Breast epithelium (tissue), 4 donors: ENCODE data around the gene NKRF. TPM values are rescaled to one million over a fixed set of nuclear protein-coding genes. Genes with fewer than 3 reads are reported as not detected.

Source experiments
- DNase-seq, 2 donors: peaks; one replicate each; pipeline ENCODE4 v3.0.0-alpha.2; 2019; ENCODE audit warnings: low spot score in 2 of 2
- H3K27ac ChIP-seq, 2 donors: fragments of 200-600 bp; sonication (generic) in 1 of 2; one replicate each; pipeline ENCODE4 v1.5.1; 2016 to 2019; ENCODE audit warnings: mild to moderate bottlenecking in 1 of 2
- H3K27me3 ChIP-seq, 2 donors: fragments of 200-600 bp; sonication (generic) in 1 of 2; one replicate each; pipeline versions ENCODE4 v1.5.1 to v1.6.0; 2017 to 2019; ENCODE audit warnings: control low read depth in 1 of 2, mild to moderate bottlenecking in 1 of 2
- H3K36me3 ChIP-seq: fragments of 200-600 bp; one replicate; pipeline ENCODE4 v1.5.1; 2019
- H3K4me1 ChIP-seq, 2 donors: fragments of 200-600 bp; sonication (generic); one replicate each; pipeline ENCODE4 v1.5.1; 2016 to 2019; ENCODE audit warnings: control low read depth in 1 of 2
- H3K4me3 ChIP-seq, 3 donors: fragments of 200-600 bp; sonication (generic); 1 replicate in 2 of 3; 2 replicates in 1 of 3; pipeline ENCODE4 v1.5.1; 2016 to 2019; ENCODE audit warnings: mild to moderate bottlenecking in 3 of 3, moderate library complexity in 2 of 3
- H3K9me3 ChIP-seq, 2 donors: fragments of 200-600 bp; sonication (generic) in 1 of 2; one replicate each; pipeline ENCODE4 v1.5.1; 2016 to 2019; ENCODE audit warnings: control low read depth in 1 of 2
- CTCF ChIP-seq, 3 donors: fragments of 450-650 bp; IDR thresholded peaks; one replicate each; pipeline ENCODE4 v1.5.1; 2016 to 2017; ENCODE audit warnings: antibody characterized with exemption in 3 of 3, mild to moderate bottlenecking in 3 of 3, moderate library complexity in 3 of 3
- POLR2A ChIP-seq: fragments of 450-650 bp; IDR thresholded peaks from one replicate; pipeline ENCODE4 v1.6.1; 2016; ENCODE audit warnings: antibody characterized with exemption, mild to moderate bottlenecking, moderate library complexity
- POLR2AphosphoS5 ChIP-seq, 3 donors: sonication (generic); formaldehyde crosslinking; IDR thresholded peaks; one replicate each; pipeline ENCODE4 v1.6.1; 2017; ENCODE audit warnings: antibody characterized with exemption in 3 of 3
- intact Hi-C: fragments of 100-400 bp; cut with DNase I; formaldehyde crosslinking; loops from one replicate; pipeline ENCODE4 v1.15.1; 2023; ENCODE audit warnings: low total_unique reads
- total RNA-seq, 3 donors: library from RNA; depleted of rRNA; stranded (reverse); fragments of >200 nt; gene quantifications; one replicate each; pipeline ENCODE4 v1.1.0, GENCODE V29; 2016

The NKRF gene
- total RNA-seq, 3 donors from 2014 or later: 4.8 to 8.5 (median 8.2) TPM

- peak overlapping the region; percentile 92 to 94 for H3K27ac ChIP-seq
Measured at GRCh38 chrX:119573222-119573621, 33.0 kb downstream of the NKRF start.

DNA sequence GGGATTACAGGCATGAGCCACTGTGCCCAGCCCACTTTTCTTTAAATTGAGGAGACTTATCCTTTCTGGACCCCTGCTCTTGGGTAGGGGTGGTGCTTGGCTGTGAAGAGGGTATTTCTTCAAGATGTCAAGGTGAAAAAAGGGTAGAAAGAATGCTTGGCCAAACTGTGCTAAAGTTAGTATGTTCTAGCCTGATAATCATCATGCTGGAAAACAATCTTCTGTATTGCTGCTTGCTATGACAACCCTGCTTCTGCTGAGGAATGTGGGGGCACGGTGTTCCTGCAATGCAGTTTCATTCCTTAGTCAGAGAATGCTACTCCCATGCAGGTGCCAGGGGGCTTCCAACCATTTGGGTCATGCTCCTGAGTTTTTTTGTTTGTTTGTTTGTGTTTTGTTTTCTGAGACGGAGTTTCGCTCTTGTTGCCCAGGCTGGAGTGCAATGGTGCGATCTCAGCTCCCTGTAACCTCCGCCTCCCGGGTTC lies 35.8 kb downstream of the NKRF start:
- Histone ChIP-seq H3K27me3 (peaks cover 0 to 8% of the 10 kb centered on the region in 2 donors), H3K4me1 (no peaks in the 10 kb centered on the region), H3K9me3 (no peaks in the 10 kb centered on the region), H3K27ac (no peak overlapping the region), H3K4me3 (no peak overlapping the region), H3K36me3 (no peaks in the 10 kb centered on the region)
- intact Hi-C loops: no loop called here
- TF ChIP-seq POLR2A (no peak), POLR2AphosphoS5 (IDR thresholded peaks at IDR 0.05) (no peak), CTCF (IDR thresholded peaks at IDR 0.05) (no peak)
- DNase-seq: no peak

More at GRCh38 chrX:119573222-119573621, 33.0 kb downstream of the NKRF start:
- peak overlapping the region; percentile 67 to 72 (median 69) for H3K4me3 ChIP-seq
- TF ChIP-seq POLR2AphosphoS5 (IDR thresholded peaks at IDR 0.05) (no peak), CTCF (IDR thresholded peaks at IDR 0.05) (no peak), POLR2A (no peak)
- DNase-seq: no peak
- no peaks in the 10 kb centered on the region for H3K36me3 ChIP-seq
- H3K27me3 ChIP-seq: peaks cover 0 to 8% of the 10 kb centered on the region in 2 donors
- H3K9me3 ChIP-seq: no peaks in the 10 kb centered on the region
- H3K4me1 ChIP-seq: no peaks in the 10 kb centered on the region
- intact Hi-C loops: no loop called here

DNA sequence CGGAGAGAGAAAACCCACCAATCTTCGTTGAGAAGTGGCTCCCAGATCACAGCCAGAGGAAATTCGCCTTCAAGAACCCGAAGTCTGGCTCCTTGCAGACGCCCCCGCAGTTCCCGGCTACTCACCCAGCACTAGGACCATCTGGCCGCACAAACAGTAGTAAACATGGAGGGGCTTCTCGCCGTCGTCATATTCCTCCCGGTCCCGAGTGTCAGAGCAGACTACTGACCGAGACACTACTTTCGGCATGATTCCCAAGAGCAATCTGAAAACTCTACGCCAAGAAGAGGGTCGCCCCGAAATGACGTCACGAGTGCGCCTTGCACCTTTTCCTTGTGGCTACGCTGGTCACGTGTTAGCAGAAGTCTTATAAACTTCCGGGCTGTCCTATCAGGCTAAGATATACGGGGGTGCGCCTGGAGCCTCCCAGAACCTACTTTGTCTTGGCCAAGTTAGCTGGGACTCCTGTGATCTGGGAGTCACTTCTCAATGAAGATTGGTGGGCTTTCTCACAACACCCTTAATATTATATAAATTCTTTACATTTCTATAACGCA lies 41.0 kb downstream of the NKRF start, which contains the start of gene STEEP1:
TSS of gene STEEP1 (minus strand) at position 303 of the 557 bp plus-strand sequence. CDS start at position 249, 54 bp downstream.
- intact Hi-C loops: no loop called here
- Histone ChIP-seq H3K27me3 (no peaks in the 10 kb centered on the region), H3K9me3 (no peaks in the 10 kb centered on the region), H3K4me1 (no peaks in the 10 kb centered on the region), H3K27ac (peak within 1 kb of the TSS; percentile 77 to 86), H3K36me3 (no peaks in the 10 kb centered on the region), H3K4me3 (peak within 1 kb of the TSS; percentile 50 to 73 (median 55))
- TF ChIP-seq CTCF (IDR thresholded peaks at IDR 0.05) (no peak), POLR2AphosphoS5 (IDR thresholded peaks at IDR 0.05) (peak; percentile 74 to 87 (median 76))
- DNase-seq: peak; percentile 78 to 82

- intact Hi-C loops: no loop called here
- no peaks in the 10 kb centered on the region for H3K9me3 ChIP-seq
- no peak for TF ChIP-seq CTCF (IDR thresholded peaks at IDR 0.05)
- no peak for TF ChIP-seq POLR2AphosphoS5 (IDR thresholded peaks at IDR 0.05)
- no peak for TF ChIP-seq POLR2A
Measured at GRCh38 chrX:119552508-119552907, 53.7 kb downstream of the NKRF start.

DNA sequence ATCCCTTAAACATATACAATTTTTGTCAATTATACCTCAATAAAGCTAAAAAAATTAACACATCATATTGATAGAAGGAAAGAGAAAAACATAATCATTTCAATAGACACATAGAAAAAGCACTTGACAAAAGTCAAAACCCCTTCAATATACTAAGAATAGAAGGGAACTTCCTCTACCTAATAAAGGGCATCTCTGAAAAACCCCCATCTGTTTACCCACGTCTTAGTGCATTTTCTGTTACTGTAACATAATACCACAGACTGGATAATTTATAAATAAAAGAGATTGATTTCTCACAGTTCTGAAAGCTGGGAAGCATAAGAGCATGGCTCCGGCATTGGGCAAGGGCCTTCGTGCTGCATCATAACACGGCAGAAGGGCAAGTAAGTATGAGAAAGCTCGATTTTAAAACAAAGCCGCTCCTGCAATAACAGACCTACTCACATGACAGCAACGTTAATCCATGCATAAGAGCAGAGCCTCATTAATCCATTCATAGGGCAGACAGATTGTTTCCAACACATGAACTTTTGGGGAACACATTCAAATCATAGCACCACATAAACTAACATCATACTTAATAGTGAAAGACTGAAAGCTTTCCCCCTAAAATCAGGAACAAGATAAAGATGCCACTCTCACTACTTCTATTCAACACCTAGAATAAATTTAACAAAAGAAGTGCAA lies 56.8 kb downstream of the NKRF start:
- Histone ChIP-seq H3K36me3 (no peaks in the 10 kb centered on the region), H3K27ac (no peak overlapping the region), H3K4me1 (no peaks in the 10 kb centered on the region), H3K27me3 (no peaks in the 10 kb centered on the region), H3K4me3 (no peak overlapping the region), H3K9me3 (no peaks in the 10 kb centered on the region)
- TF ChIP-seq POLR2A: no peak
- no peak for TF ChIP-seq POLR2AphosphoS5 (IDR thresholded peaks at IDR 0.05)
- no peak for TF ChIP-seq CTCF (IDR thresholded peaks at IDR 0.05)
- intact Hi-C loops: no loop called here
- DNase-seq: no peak

More at GRCh38 chrX:119552508-119552907, 53.7 kb downstream of the NKRF start:
- no peaks in the 10 kb centered on the region for H3K27me3 ChIP-seq
- H3K36me3 ChIP-seq: no peaks in the 10 kb centered on the region
- H3K4me3 ChIP-seq: no peak overlapping the region
- no peak for DNase-seq
- no peak overlapping the region for H3K27ac ChIP-seq
- H3K4me1 ChIP-seq: no peaks in the 10 kb centered on the region
